Esophagus (tissue), 2 donors: ENCODE data around the gene XYLT2. TPM values are rescaled to one million over a fixed set of nuclear protein-coding genes. Genes with fewer than 3 reads are reported as not detected.

Source experiments
- H3K27ac ChIP-seq, 2 donors: one replicate each; pipeline ENCODE4 v1.5.1; 2013; ENCODE audit warnings: low read depth in 2 of 2, mild to moderate bottlenecking in 2 of 2, inconsistent platforms in 1 of 2, low read length in 1 of 2, moderate library complexity in 1 of 2
- H3K27me3 ChIP-seq, 2 donors: one replicate each; pipeline ENCODE4 v1.6.1; 2013; ENCODE audit warnings: low read length in 2 of 2, control low read depth in 1 of 2, mild to moderate bottlenecking in 1 of 2; ENCODE audit not compliant: insufficient read depth in 2 of 2, control insufficient read depth in 1 of 2
- H3K36me3 ChIP-seq, 2 donors: one replicate each; pipeline ENCODE4 v1.6.1; 2013; ENCODE audit warnings: low read length in 1 of 2; ENCODE audit not compliant: control insufficient read depth in 2 of 2, insufficient read depth in 2 of 2
- H3K4me1 ChIP-seq, 2 donors: one replicate each; pipeline ENCODE4 v1.6.1; 2013; ENCODE audit warnings: low read length in 1 of 2; ENCODE audit not compliant: control insufficient read depth in 2 of 2, insufficient read depth in 2 of 2
- H3K4me3 ChIP-seq, 2 donors: one replicate each; pipeline ENCODE4 v1.5.1; 2013; ENCODE audit warnings: low read length in 2 of 2, mild to moderate bottlenecking in 2 of 2, low read depth in 1 of 2, moderate library complexity in 1 of 2
- H3K9me3 ChIP-seq, 2 donors: one replicate each; pipeline ENCODE4 v1.6.1; 2013; ENCODE audit warnings: mild to moderate bottlenecking in 2 of 2, low read depth in 1 of 2, low read length in 1 of 2, moderate library complexity in 1 of 2; ENCODE audit not compliant: control insufficient read depth in 2 of 2, insufficient read depth in 1 of 2
- WGBS, 2 donors: extraction: QIAGEN DNeasy Blood & Tissue Kit; methylation state at CpG; one replicate each; pipeline ENCODE4 v1.1.7; 2013; 5-methylcytosine and 5-hydroxymethylcytosine counted together
- polyA plus RNA-seq, 2 donors: library from polyadenylated mRNA; stranded (reverse); fragments of 200-250 nt; gene quantifications; one replicate each; pipeline ENCODE4 v1.2.3, GENCODE V29; 2013
- donor health status: healthy with polysubstance abuse.
- donor health status: Bipolar disorder and iron deficiency.

XYLT2 gene
- polyA plus RNA-seq, 2 donors, result 6.0 to 12.1 TPM

GRCh38 chr17:50360486-50361115 is 14.7 kb downstream of the XYLT2 start:
- Histone ChIP-seq H3K4me3 (no peak overlapping the region), H3K27me3 (no peaks in the 10 kb centered on the region), H3K27ac (no peak overlapping the region), H3K9me3 (no peaks in the 10 kb centered on the region), H3K36me3 (peaks cover 22 to 42% of the 10 kb centered on the region in 2 donors), H3K4me1 (no peaks in the 10 kb centered on the region)
- 79 to 82% methylated on average over 11 of the region's 11 CpGs for WGBS, 2 donors

GRCh38 chr17:50361561-50362480 is 15.9 kb downstream of the XYLT2 start:
- 30 to 31% methylated on average over 11 of the region's 11 CpGs for WGBS, 2 donors
- H3K9me3 ChIP-seq, result no peaks in the 10 kb centered on the region
- no peak overlapping the region for H3K4me3 ChIP-seq
- peaks cover 14 to 41% of the 10 kb centered on the region in 2 donors for H3K36me3 ChIP-seq
- H3K4me1 ChIP-seq, result no peaks in the 10 kb centered on the region
- H3K27ac ChIP-seq, result peak overlapping the region in 1 of 2 donors; percentile 53
- no peaks in the 10 kb centered on the region for H3K27me3 ChIP-seq

- no peaks in the 10 kb centered on the region for H3K9me3 ChIP-seq
- no peak overlapping the region for H3K4me3 ChIP-seq
- H3K36me3 ChIP-seq, result peaks cover 16 to 43% of the 10 kb centered on the region in 2 donors
- no peak overlapping the region for H3K27ac ChIP-seq
- no peaks in the 10 kb centered on the region for H3K27me3 ChIP-seq
- H3K4me1 ChIP-seq, result no peaks in the 10 kb centered on the region
- 71 to 75% methylated on average over 7 of the region's 7 CpGs for WGBS, 2 donors
Observed at GRCh38 chr17:50362661-50363060, 16.7 kb downstream of the XYLT2 start.

GRCh38 chr17:50363217-50364060 is 17.5 kb downstream of the XYLT2 start:
- WGBS, 2 donors, result 52 to 53% methylated on average over 8 of the region's 8 CpGs
- H3K4me1 ChIP-seq, result no peaks in the 10 kb centered on the region

GRCh38 chr17:50364061-50364458 is 18.1 kb downstream of the XYLT2 start:
- H3K9me3 ChIP-seq, result no peaks in the 10 kb centered on the region
- H3K27me3 ChIP-seq, result no peaks in the 10 kb centered on the region
- no peaks in the 10 kb centered on the region for H3K4me1 ChIP-seq
- no peak overlapping the region for H3K27ac ChIP-seq
- WGBS, 2 donors, result 47 to 52% methylated on average over 4 of the region's 4 CpGs
- H3K36me3 ChIP-seq, result peaks cover 16 to 37% of the 10 kb centered on the region in 2 donors
- H3K4me3 ChIP-seq, result no peak overlapping the region

More at GRCh38 chr17:50363217-50364060, 17.5 kb downstream of the XYLT2 start:
- H3K4me3 ChIP-seq, result no peak overlapping the region
- no peaks in the 10 kb centered on the region for H3K9me3 ChIP-seq
- H3K36me3 ChIP-seq, result peaks cover 16 to 42% of the 10 kb centered on the region in 2 donors
- H3K27ac ChIP-seq, result no peak overlapping the region
- H3K27me3 ChIP-seq, result no peaks in the 10 kb centered on the region

- no peaks in the 10 kb centered on the region for H3K9me3 ChIP-seq
- peaks cover 18 to 33% of the 10 kb centered on the region in 2 donors for H3K36me3 ChIP-seq
- no peak overlapping the region for H3K4me3 ChIP-seq
- WGBS, 2 donors, result 72 to 79% methylated on average over 9 of the region's 9 CpGs
- no peaks in the 10 kb centered on the region for H3K4me1 ChIP-seq
- no peaks in the 10 kb centered on the region for H3K27me3 ChIP-seq
- H3K27ac ChIP-seq, result no peak overlapping the region
Observed at GRCh38 chr17:50364715-50365114, 18.8 kb downstream of the XYLT2 start.

- no peak overlapping the region for H3K4me3 ChIP-seq
- H3K9me3 ChIP-seq, result no peaks in the 10 kb centered on the region
- WGBS, 2 donors, result 63 to 76% methylated on average over 2 of the region's 2 CpGs
- H3K27ac ChIP-seq, result no peak overlapping the region
- no peaks in the 10 kb centered on the region for H3K27me3 ChIP-seq
- H3K4me1 ChIP-seq, result no peaks in the 10 kb centered on the region
- peaks cover 20 to 35% of the 10 kb centered on the region in 2 donors for H3K36me3 ChIP-seq
Observed at GRCh38 chr17:50365165-50365564, 19.2 kb downstream of the XYLT2 start.

GRCh38 chr17:50365649-50366393 is 19.9 kb downstream of the XYLT2 start:
- WGBS, 2 donors, result 88 to 91% methylated on average over 14 of the region's 14 CpGs
- H3K4me3 ChIP-seq, result no peak overlapping the region
- no peaks in the 10 kb centered on the region for H3K9me3 ChIP-seq
- no peak overlapping the region for H3K27ac ChIP-seq
- no peaks in the 10 kb centered on the region for H3K4me1 ChIP-seq
- H3K27me3 ChIP-seq, result no peaks in the 10 kb centered on the region
- H3K36me3 ChIP-seq, result peaks cover 22 to 39% of the 10 kb centered on the region in 2 donors

- Histone ChIP-seq H3K27ac (no peak overlapping the region), H3K4me3 (no peak overlapping the region), H3K36me3 (peaks cover 22 to 39% of the 10 kb centered on the region in 2 donors), H3K9me3 (no peaks in the 10 kb centered on the region), H3K27me3 (no peaks in the 10 kb centered on the region), H3K4me1 (peaks cover 3 to 4% of the 10 kb centered on the region in 2 donors)
- WGBS, 2 donors, result 86 to 98% methylated on average over 1 of the region's 1 CpG
Observed at GRCh38 chr17:50367401-50367800, 21.5 kb downstream of the XYLT2 start.
